Pancreas (tissue), 10 donors: ENCODE data around the gene MARCHF9. TPM values are rescaled to one million over a fixed set of nuclear protein-coding genes. Genes with fewer than 3 reads are reported as not detected.
"Not testable (repeated sequence)": the region's sequence is repeated elsewhere in the genome, so short reads cannot be mapped to it uniquely, and the experiment has no call there.

Experiments used
- ATAC-seq, 4 donors: fragments of 200-7000 bp; cut with Tn5 transposase; one replicate each; pipeline versions ENCODE4 v1.8.0 to v1.9.1; 2020; ENCODE audit warnings: mild to moderate bottlenecking in 4 of 4, moderate library complexity in 4 of 4
- DNase-seq, 6 donors: peaks; one replicate each; pipeline ENCODE4 v3.0.0-alpha.2; 2020
- FAIRE-seq: peaks from 2 replicates; lab custom pipeline; 2012; peaks lifted over from hg19 to GRCh38; lab: Jason Lieb, UNC
- H3K27ac ChIP-seq, 4 donors: fragments of 200-600 bp; sonication (generic); 1 replicate in 3 of 4; 2 replicates in 1 of 4; pipeline versions ENCODE4 v1.5.0 to v1.8.0; 2020
- H3K27me3 ChIP-seq, 4 donors: fragments of 200-600 bp; one replicate each; pipeline ENCODE4 v1.8.0; 2021
- H3K36me3 ChIP-seq, 3 donors: fragments of 200-600 bp; sonication (generic) in 1 of 3; one replicate each; pipeline versions ENCODE4 v1.5.0 to v1.8.0; 2020 to 2021
- H3K4me1 ChIP-seq, 3 donors: fragments of 200-600 bp; one replicate each; pipeline ENCODE4 v1.8.0; 2021
- H3K4me3 ChIP-seq, 4 donors: fragments of 200-600 bp; sonication (generic) in 2 of 4; one replicate each; pipeline versions ENCODE4 v1.5.0 to v1.8.0; 2020 to 2021
- H3K9me3 ChIP-seq, 4 donors: fragments of 200-600 bp; one replicate each; pipeline ENCODE4 v1.8.0; 2021
- WGBS, 2 donors: extraction: QIAGEN DNeasy Blood & Tissue Kit; methylation state at CpG; one replicate each; pipeline ENCODE4 v1.1.7; 2013; 5-methylcytosine and 5-hydroxymethylcytosine counted together
- intact Hi-C, 3 donors: fragments of 100-400 bp; cut with DNase I; formaldehyde crosslinking; loops; one replicate each; pipeline versions ENCODE4 v1.11.1 to v1.14.2; 2022
- polyA plus RNA-seq, 2 donors: library from polyadenylated mRNA; stranded (reverse); fragments of 200-250 nt; gene quantifications; one replicate each; pipeline ENCODE4 v1.2.3, GENCODE V29; 2013
- total RNA-seq, 6 donors: library from RNA; stranded (reverse); fragmentation: NEBNext Ultra II Directional in 4 of 6; extraction: Animal tissue kit (Norgen Biotek cat#: 25700) in 4 of 6; gene quantifications; one replicate each; pipeline versions ENCODE4 v1.2.1 to v1.2.4, GENCODE V29; 2021 to 2023
- TF ChIP-seq, protein P1 (sequence below), 4 donors: fragments of 200-600 bp; sonication (generic) in 3 of 4; IDR thresholded peaks; one replicate each; pipeline versions ENCODE4 v1.5.0 to v1.8.0; 2021; ENCODE audit warnings: antibody characterized with exemption in 4 of 4
- donor health status: healthy with polysubstance abuse.
- donor health status: DM: no; HTN: no; CAD: no; lungs with moderate emphysema.
- donor health status: DM: no; HTN: no; CAD: no.
- donor health status: control.
- donor health status: control.
- donor health status: Bipolar disorder and iron deficiency.
- donor health status: DM: yes; HTN: yes; CAD: no.
- donor health status: DM: no; HTN: no; CAD: no.
- donor health status: DM: no; HTN: no; CAD: no.
- donor health status: DM: yes; HTN: yes; CAD: no.

The MARCHF9 gene
- total and polyA plus RNA-seq, 8 donors: 6.7 to 32.5 (median 8.0) TPM

DNA sequence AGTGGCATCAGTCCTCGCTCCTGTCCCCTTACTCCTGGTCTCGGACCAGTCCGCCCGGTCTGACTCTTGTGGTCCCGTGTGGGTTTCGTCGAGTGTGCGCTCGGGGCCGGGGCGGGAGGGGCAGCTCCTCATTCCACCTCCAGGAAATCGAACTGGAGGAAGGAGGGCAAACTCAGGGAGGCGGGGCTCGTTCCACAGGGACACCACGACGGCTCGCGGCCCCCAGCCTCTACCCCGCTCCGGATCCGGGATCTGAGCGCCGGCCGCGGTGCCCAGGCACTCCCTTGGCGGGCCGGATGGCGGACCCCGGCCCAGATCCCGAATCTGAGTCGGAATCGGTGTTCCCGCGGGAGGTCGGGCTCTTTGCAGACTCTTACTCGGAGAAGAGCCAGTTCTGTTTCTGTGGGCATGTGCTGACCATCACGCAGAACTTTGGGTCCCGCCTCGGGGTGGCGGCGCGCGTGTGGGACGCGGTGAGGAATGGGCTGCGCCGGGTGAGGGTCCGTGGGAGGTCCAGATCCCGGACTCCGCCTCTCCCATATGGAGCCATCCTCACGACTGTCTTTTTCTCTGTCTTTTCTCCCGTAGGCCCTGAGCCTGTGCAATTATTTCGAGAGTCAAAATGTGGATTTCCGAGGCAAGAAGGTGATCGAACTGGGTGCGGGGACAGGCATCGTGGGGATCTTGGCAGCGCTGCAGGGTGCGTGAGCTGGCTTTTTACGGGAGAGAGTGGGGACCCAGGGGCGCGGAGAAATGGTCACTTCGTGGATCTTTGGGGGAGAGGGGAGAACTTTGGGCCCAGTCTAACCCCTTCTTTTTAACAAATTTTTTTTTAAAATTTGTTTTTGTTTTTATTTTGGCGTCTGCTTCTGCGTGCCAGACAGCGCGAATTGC, 17.8 kb downstream of the MARCHF9 start, which contains the start of gene EEF1AKMT3:
EEF1AKMT3 (plus strand) TSS at position 186 of the 894 bp plus-strand sequence; CDS start at position 297, 111 bp downstream.
- Histone ChIP-seq H3K36me3 (no peaks in the 10 kb centered on the region), H3K27ac (peak within 1 kb of the TSS; percentile 87 to 95 (median 92)), H3K27me3 (no peaks in the 10 kb centered on the region), H3K9me3 (no peaks in the 10 kb centered on the region), H3K4me3 (peak within 1 kb of the TSS; percentile 69 to 97 (median 80)), H3K4me1 (peaks cover 6 to 13% (median 8%) of the 10 kb centered on the region in 3 donors)
- ATAC-seq (peak; percentile 70 to 84 (median 80)), DNase-seq (peak; percentile 73 to 89 (median 78)), FAIRE-seq (no peak)
- intact Hi-C loops: no loop called here
- 1 to 2% methylated on average over 66 to 67 of the region's 67 CpGs for WGBS, 2 donors
- TF ChIP-seq, protein P1, sequence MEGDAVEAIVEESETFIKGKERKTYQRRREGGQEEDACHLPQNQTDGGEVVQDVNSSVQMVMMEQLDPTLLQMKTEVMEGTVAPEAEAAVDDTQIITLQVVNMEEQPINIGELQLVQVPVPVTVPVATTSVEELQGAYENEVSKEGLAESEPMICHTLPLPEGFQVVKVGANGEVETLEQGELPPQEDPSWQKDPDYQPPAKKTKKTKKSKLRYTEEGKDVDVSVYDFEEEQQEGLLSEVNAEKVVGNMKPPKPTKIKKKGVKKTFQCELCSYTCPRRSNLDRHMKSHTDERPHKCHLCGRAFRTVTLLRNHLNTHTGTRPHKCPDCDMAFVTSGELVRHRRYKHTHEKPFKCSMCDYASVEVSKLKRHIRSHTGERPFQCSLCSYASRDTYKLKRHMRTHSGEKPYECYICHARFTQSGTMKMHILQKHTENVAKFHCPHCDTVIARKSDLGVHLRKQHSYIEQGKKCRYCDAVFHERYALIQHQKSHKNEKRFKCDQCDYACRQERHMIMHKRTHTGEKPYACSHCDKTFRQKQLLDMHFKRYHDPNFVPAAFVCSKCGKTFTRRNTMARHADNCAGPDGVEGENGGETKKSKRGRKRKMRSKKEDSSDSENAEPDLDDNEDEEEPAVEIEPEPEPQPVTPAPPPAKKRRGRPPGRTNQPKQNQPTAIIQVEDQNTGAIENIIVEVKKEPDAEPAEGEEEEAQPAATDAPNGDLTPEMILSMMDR (IDR thresholded peaks at IDR 0.05): no peak

DNA sequence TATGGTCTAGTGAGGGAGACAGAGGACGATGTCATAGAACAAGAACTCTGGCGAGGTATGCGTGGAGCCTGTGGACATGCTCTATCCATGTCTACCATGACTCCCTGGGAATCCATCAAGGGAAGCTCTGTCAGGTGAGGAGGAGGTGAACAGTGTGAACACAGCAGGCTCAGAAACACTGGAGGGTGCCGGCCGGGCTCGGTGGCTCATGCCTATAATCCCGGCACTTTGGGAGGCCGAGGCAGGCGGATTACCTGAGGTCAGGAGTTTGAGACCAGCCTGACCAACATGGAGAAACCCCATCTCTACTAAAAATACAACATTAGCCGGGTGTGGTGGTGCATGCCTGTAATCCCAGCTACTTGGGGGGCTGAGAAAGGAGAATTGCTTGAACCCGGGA, 19.7 kb downstream of the MARCHF9 start:
- intact Hi-C loops, ATAC-seq, H3K9me3 ChIP-seq, H3K27me3 ChIP-seq, H3K4me3 ChIP-seq, FAIRE-seq, H3K27ac ChIP-seq, H3K36me3 ChIP-seq, DNase-seq: not testable (repeated sequence)
- 88 to 95% methylated on average over 11 of the region's 11 CpGs for WGBS, 2 donors
- peaks cover 6 to 17% (median 8%) of the 10 kb centered on the region in 3 donors for H3K4me1 ChIP-seq

DNA sequence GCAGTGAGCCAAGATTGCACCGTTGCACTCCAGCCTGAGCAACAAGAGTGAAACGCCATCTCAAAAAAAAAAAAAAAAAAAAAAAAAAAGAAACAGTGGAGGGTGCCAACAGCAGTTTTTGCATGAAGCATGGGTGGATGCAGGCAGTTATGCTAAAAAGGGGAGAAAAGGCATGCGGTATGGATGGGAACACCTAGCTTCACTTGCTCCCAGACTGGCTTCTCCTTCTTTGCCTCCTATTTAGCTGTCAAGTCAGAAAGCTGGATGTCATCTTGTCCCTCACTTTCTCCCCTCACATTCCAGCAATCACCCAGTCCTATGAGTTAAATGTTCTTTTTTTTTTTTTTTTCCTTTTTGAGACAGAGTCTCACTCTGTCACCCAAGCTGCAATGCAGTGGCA, 20.1 kb downstream of the MARCHF9 start:
- H3K27ac ChIP-seq: no peak overlapping the region
- intact Hi-C loops: no loop called here
- ATAC-seq (no peak), FAIRE-seq (no peak), DNase-seq (no peak)
- peaks cover 6 to 17% (median 8%) of the 10 kb centered on the region in 3 donors for H3K4me1 ChIP-seq
- no peaks in the 10 kb centered on the region for H3K27me3 ChIP-seq
- H3K4me3 ChIP-seq: no peak overlapping the region
- TF ChIP-seq, protein P1 (IDR thresholded peaks at IDR 0.05): no peak
- WGBS, 2 donors: 65 to 70% methylated on average over 3 of the region's 3 CpGs
- H3K9me3 ChIP-seq: no peaks in the 10 kb centered on the region
- no peaks in the 10 kb centered on the region for H3K36me3 ChIP-seq

DNA sequence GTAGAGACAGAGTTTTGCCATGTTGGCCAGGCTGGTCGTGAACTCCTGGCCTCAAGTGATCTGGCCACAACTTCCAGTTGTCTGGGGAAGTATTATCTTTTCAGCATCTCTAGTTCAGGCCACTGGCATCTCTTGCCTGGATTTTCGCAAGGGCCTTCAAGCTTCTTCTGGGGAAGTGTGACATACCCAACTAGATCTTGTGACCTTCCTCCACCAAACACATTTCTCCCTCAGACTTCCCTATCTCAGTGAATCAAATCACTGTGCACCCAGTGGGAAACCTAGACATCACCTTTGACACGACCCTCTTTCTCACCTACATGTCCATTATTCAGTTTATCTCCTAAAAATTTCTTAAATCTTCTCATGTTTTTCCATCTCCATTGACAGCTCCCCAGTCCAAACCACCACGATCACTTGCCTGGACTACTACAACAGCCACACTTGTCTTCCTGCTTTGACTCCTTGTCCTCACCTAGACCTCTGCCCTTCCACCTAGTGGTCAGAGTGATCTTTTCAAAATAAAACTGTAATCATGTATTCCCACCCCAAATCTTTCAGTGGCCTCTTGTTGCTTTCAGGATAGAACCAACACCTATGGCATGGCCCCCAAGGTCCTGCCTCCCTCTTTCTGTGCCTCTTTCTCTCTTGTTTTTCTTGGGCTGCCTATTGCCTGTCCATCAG, 20.8 kb downstream of the MARCHF9 start:
- H3K27ac ChIP-seq: no peak overlapping the region
- intact Hi-C loops: no loop called here
- TF ChIP-seq, protein P1 (IDR thresholded peaks at IDR 0.05): no peak
- H3K27me3 ChIP-seq: no peaks in the 10 kb centered on the region
- no peak for FAIRE-seq
- H3K9me3 ChIP-seq: no peaks in the 10 kb centered on the region
- H3K36me3 ChIP-seq: no peaks in the 10 kb centered on the region
- peaks cover 6 to 17% (median 8%) of the 10 kb centered on the region in 3 donors for H3K4me1 ChIP-seq
- DNase-seq: no peak
- no peak for ATAC-seq
- no peak overlapping the region for H3K4me3 ChIP-seq
- WGBS, 2 donors: 75 to 86% methylated on average over 4 of the region's 4 CpGs

DNA sequence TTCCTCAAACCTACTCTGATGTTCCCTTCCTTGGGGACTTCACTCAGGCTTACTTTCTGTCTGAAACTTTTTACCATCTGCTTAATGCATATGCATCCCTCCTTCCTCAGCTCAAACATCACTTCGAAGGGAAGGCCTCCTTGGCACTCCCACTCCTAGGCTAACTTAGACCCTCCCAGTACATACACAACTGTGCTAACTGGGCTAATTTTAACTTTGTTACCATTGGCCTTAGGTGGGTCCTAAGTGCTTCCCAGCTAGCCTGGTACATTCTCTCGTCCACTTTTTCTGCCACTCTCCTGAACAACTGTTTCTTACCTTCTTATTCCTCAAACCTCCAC, 21.3 kb downstream of the MARCHF9 start:
- ATAC-seq: no peak
- Histone ChIP-seq H3K27me3 (no peaks in the 10 kb centered on the region), H3K27ac (no peak overlapping the region), H3K36me3 (no peaks in the 10 kb centered on the region), H3K9me3 (no peaks in the 10 kb centered on the region), H3K4me1 (peaks cover 2 to 13% (median 6%) of the 10 kb centered on the region in 3 donors), H3K4me3 (no peak overlapping the region)
- no peak for DNase-seq
- TF ChIP-seq, protein P1 (IDR thresholded peaks at IDR 0.05): no peak
- FAIRE-seq: no peak
- intact Hi-C loops: no loop called here
- 82 to 91% methylated on average over 2 of the region's 2 CpGs for WGBS, 2 donors
